ENCODE measurements around the gene JOSD2. TPM values are rescaled to one million over a fixed set of nuclear protein-coding genes. Genes with fewer than 3 reads are reported as not detected.

Gene JOSD2
- total and polyA plus RNA-seq, 9 of the 15 experiments (the other 6 are each of a cell fraction or from before 2014, with no cell fraction given): 0.06 to 14.4 (median 3.1) TPM

GRCh38 chr19:50511069-50511822 lies at the start of gene JOSD2 (continued):
- TF ChIP-seq ZZZ3 (IDR thresholded peaks at IDR 0.05) (no peak), YBX1 (IDR thresholded peaks at IDR 0.05) (no peak), CBX1 (IDR thresholded peaks at IDR 0.05; ENCODE audit: low read depth) (0 out of 2 replicates have a peak, but pooled peaks have one; percentile 21), PHF21A (IDR thresholded peaks at IDR 0.05; ENCODE audit: borderline replicate concordance, low read depth) (peak; percentile 27; the same call in 1 of the 2 replicates), ILK (tag; IDR thresholded peaks at IDR 0.05; ENCODE audit: borderline replicate concordance, low read depth) (no peak), NBN (IDR thresholded peaks at IDR 0.05; ENCODE audit: low read depth) (peak; percentile 100), ZNF134 (CRISPR knock-in tag; conservative IDR thresholded peaks at IDR 0.05) (no peak), CHD7 (IDR thresholded peaks at IDR 0.05; ENCODE audit: low read depth, low read length) (no peak), CBX2 (IDR thresholded peaks at IDR 0.05; ENCODE audit: insufficient read depth, low read length, poor library complexity, severe bottlenecking) (no peak), EWSR1 (IDR thresholded peaks at IDR 0.05; ENCODE audit: borderline replicate concordance, low read depth, partially characterized antibody) (no peak), CEBPB (tag; IDR thresholded peaks at IDR 0.05) (0 out of 2 replicates have a peak, but pooled peaks have one; percentile 30), FOXJ2 (tag; IDR thresholded peaks at IDR 0.05) (0 out of 2 replicates have a peak, but pooled peaks have one; percentile 60)
- TF ChIP-seq, protein P1, sequence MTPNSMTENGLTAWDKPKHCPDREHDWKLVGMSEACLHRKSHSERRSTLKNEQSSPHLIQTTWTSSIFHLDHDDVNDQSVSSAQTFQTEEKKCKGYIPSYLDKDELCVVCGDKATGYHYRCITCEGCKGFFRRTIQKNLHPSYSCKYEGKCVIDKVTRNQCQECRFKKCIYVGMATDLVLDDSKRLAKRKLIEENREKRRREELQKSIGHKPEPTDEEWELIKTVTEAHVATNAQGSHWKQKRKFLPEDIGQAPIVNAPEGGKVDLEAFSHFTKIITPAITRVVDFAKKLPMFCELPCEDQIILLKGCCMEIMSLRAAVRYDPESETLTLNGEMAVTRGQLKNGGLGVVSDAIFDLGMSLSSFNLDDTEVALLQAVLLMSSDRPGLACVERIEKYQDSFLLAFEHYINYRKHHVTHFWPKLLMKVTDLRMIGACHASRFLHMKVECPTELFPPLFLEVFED (CRISPR knock-in tag; conservative IDR thresholded peaks at IDR 0.05): peak; percentile 95
- TF ChIP-seq, protein P2, sequence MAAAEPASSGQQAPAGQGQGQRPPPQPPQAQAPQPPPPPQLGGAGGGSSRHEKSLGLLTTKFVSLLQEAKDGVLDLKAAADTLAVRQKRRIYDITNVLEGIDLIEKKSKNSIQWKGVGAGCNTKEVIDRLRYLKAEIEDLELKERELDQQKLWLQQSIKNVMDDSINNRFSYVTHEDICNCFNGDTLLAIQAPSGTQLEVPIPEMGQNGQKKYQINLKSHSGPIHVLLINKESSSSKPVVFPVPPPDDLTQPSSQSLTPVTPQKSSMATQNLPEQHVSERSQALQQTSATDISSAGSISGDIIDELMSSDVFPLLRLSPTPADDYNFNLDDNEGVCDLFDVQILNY (CRISPR knock-in tag; IDR thresholded peaks at IDR 0.05): no peak
